ENCODE measurements around the gene TMEM240.
"Not testable (repeated sequence)": the region's sequence is repeated elsewhere in the genome, so short reads cannot be mapped to it uniquely, and the experiment has no call there.

Gene TMEM240

GRCh38 chr1:1529936-1530335 is 10.5 kb downstream of the TMEM240 start:
- TF ChIP-seq CTCF (conservative IDR thresholded peaks at IDR 0.05; ENCODE audit: control insufficient read depth, insufficient read depth, low read depth, low read length): no peak
- no peak for DNase-seq (ENCODE audit: low read depth)
- no peak overlapping the region for H3K4me3 ChIP-seq (ENCODE audit: control insufficient read depth, low read depth, low read length)

- H3K4me3 ChIP-seq (ENCODE audit: control insufficient read depth, low read depth, low read length): no peak overlapping the region
- TF ChIP-seq CTCF (conservative IDR thresholded peaks at IDR 0.05; ENCODE audit: control insufficient read depth, insufficient read depth, low read depth, low read length): no peak
- no peak for DNase-seq (ENCODE audit: low read depth)
Observed at GRCh38 chr1:1529321-1529720, 11.1 kb downstream of the TMEM240 start.

- TF ChIP-seq CTCF (conservative IDR thresholded peaks at IDR 0.05; ENCODE audit: control insufficient read depth, insufficient read depth, low read depth, low read length): no peak
- no peak overlapping the region for H3K4me3 ChIP-seq (ENCODE audit: control insufficient read depth, low read depth, low read length)
- DNase-seq (ENCODE audit: low read depth): no peak
Observed at GRCh38 chr1:1528301-1529267, 11.8 kb downstream of the TMEM240 start.

- TF ChIP-seq CTCF (conservative IDR thresholded peaks at IDR 0.05; ENCODE audit: control insufficient read depth, insufficient read depth, low read depth, low read length): no peak
- no peak overlapping the region for H3K4me3 ChIP-seq (ENCODE audit: control insufficient read depth, low read depth, low read length)
- no peak for DNase-seq (ENCODE audit: low read depth)
Observed at GRCh38 chr1:1527092-1527816, 13.2 kb downstream of the TMEM240 start.

GRCh38 chr1:1526476-1526875 is 13.9 kb downstream of the TMEM240 start:
- H3K4me3 ChIP-seq (ENCODE audit: control insufficient read depth, low read depth, low read length); DNase-seq (ENCODE audit: low read depth): not testable (repeated sequence)

GRCh38 chr1:1524750-1525383 is 15.6 kb downstream of the TMEM240 start:
- not testable (repeated sequence) for H3K4me3 ChIP-seq (ENCODE audit: control insufficient read depth, low read depth, low read length); DNase-seq (ENCODE audit: low read depth)

GRCh38 chr1:1523651-1524050 is 16.8 kb downstream of the TMEM240 start:
- not testable (repeated sequence) for DNase-seq (ENCODE audit: low read depth); H3K4me3 ChIP-seq (ENCODE audit: control insufficient read depth, low read depth, low read length)

GRCh38 chr1:1523226-1523625 is 17.2 kb downstream of the TMEM240 start:
- not testable (repeated sequence) for H3K4me3 ChIP-seq (ENCODE audit: control insufficient read depth, low read depth, low read length); DNase-seq (ENCODE audit: low read depth)

- DNase-seq (ENCODE audit: low read depth); H3K4me3 ChIP-seq (ENCODE audit: control insufficient read depth, low read depth, low read length): not testable (repeated sequence)
Observed at GRCh38 chr1:1522536-1522935, 17.9 kb downstream of the TMEM240 start.

All from fibroblast of mammary gland (primary cell).